Small intestine (tissue), 7 donors: ENCODE data around the gene HOXD11. TPM values are rescaled to one million over a fixed set of nuclear protein-coding genes. Genes with fewer than 3 reads are reported as not detected.

Experiments used
- DNase-seq, 2 donors: peaks; one replicate each; pipeline versions ENCODE4 v3.0.0 to v3.0.0-alpha.2; 2013
- FAIRE-seq: peaks from 2 replicates; lab custom pipeline; 2012; peaks lifted over from hg19 to GRCh38; lab: Jason Lieb, UNC
- H3K27ac ChIP-seq, 3 donors: one replicate each; pipeline ENCODE4 v1.5.1; 2013; ENCODE audit warnings: low read length in 2 of 3, mild to moderate bottlenecking in 2 of 3, control low read depth in 1 of 3, inconsistent platforms in 1 of 3, low read depth in 1 of 3, moderate library complexity in 1 of 3
- H3K27me3 ChIP-seq, 3 donors: one replicate each; pipeline ENCODE4 v1.6.1; 2013; ENCODE audit warnings: low read length in 3 of 3, inconsistent platforms in 1 of 3; ENCODE audit not compliant: control insufficient read depth in 3 of 3, insufficient read depth in 3 of 3
- H3K36me3 ChIP-seq, 3 donors: one replicate each; pipeline ENCODE4 v1.6.1; 2013; ENCODE audit warnings: low read length in 3 of 3, inconsistent platforms in 1 of 3, low read depth in 1 of 3, mild to moderate bottlenecking in 1 of 3, moderate library complexity in 1 of 3; ENCODE audit not compliant: control insufficient read depth in 3 of 3, insufficient read depth in 2 of 3
- H3K4me1 ChIP-seq, 3 donors: one replicate each; pipeline ENCODE4 v1.6.1; 2013; ENCODE audit warnings: low read length in 2 of 3, inconsistent platforms in 1 of 3, low read depth in 1 of 3, mild to moderate bottlenecking in 1 of 3, moderate library complexity in 1 of 3; ENCODE audit not compliant: control insufficient read depth in 3 of 3, insufficient read depth in 2 of 3
- H3K4me3 ChIP-seq, 3 donors: one replicate each; pipeline ENCODE4 v1.5.1; 2013; ENCODE audit warnings: low read length in 3 of 3, control low read depth in 1 of 3, inconsistent platforms in 1 of 3, low read depth in 1 of 3, mild to moderate bottlenecking in 1 of 3, moderate library complexity in 1 of 3
- H3K9me3 ChIP-seq, 2 donors: one replicate each; pipeline ENCODE4 v1.6.1; 2013; ENCODE audit warnings: low read depth in 1 of 2, low read length in 1 of 2; ENCODE audit not compliant: control insufficient read depth in 2 of 2, insufficient read depth in 1 of 2
- WGBS, 3 donors: extraction: QIAGEN DNeasy Blood & Tissue Kit; methylation state at CpG; one replicate each; pipeline ENCODE4 v1.1.7; 2013; 5-methylcytosine and 5-hydroxymethylcytosine counted together
- polyA plus RNA-seq, 4 donors: library from polyadenylated mRNA; stranded (reverse) in 3 of 4; unstranded in 1 of 4; fragments of 200-250 nt in 3 of 4; fragments of 120-200 nt in 1 of 4; gene quantifications; one replicate each; pipeline versions ENCODE4 v1.2.1 to v1.2.3, GENCODE V29; 2013
- donor health status: healthy with polysubstance abuse.
- donor health status: control.
- donor health status: control.
- donor health status: Bipolar disorder and iron deficiency.
- donor health status: healthy.

HOXD11 gene
- polyA plus RNA-seq, 4 donors = not detected

GRCh38 chr2:176105078-176105729 is 1.9 kb upstream of the HOXD11 start:
- DNase-seq (no peak), FAIRE-seq (no peak)
- Histone ChIP-seq H3K4me3 (peak overlapping the region in 1 of 3 donors; percentile 32), H3K4me1 (no peaks in the 10 kb centered on the region), H3K36me3 (no peaks in the 10 kb centered on the region), H3K27ac (peak overlapping the region in 1 of 3 donors; percentile 63), H3K27me3 (peaks cover 11 to 91% (median 72%) of the 10 kb centered on the region in 3 donors), H3K9me3 (peaks cover 0 to 6% of the 10 kb centered on the region in 2 donors)
- 6 to 11% (median 11%) methylated on average over 23 to 25 of the region's 25 CpGs for WGBS, 3 donors

GRCh38 chr2:176105730-176106580 is 1.1 kb upstream of the HOXD11 start:
- peaks cover 0 to 6% of the 10 kb centered on the region in 2 donors for H3K9me3 ChIP-seq
- H3K4me3 ChIP-seq = peak overlapping the region in 1 of 3 donors; percentile 32
- no peaks in the 10 kb centered on the region for H3K4me1 ChIP-seq
- WGBS, 3 donors = 6 to 17% (median 8%) methylated on average over 25 of the region's 25 CpGs
- DNase-seq = no peak
- peak overlapping the region in 1 of 3 donors; percentile 63 for H3K27ac ChIP-seq
- FAIRE-seq = no peak
- peaks cover 9 to 91% (median 65%) of the 10 kb centered on the region in 3 donors for H3K27me3 ChIP-seq
- H3K36me3 ChIP-seq = no peaks in the 10 kb centered on the region

- WGBS, 3 donors = 4 to 8% (median 7%) methylated on average over 23 to 59 of the region's 59 CpGs
- Histone ChIP-seq H3K9me3 (peaks cover 0 to 4% of the 10 kb centered on the region in 2 donors), H3K4me3 (peak overlapping the region in 2 of 3 donors; percentile 20 to 27), H3K4me1 (no peaks in the 10 kb centered on the region), H3K36me3 (no peaks in the 10 kb centered on the region), H3K27ac (no peak overlapping the region), H3K27me3 (peaks cover 16 to 91% (median 60%) of the 10 kb centered on the region in 3 donors)
- FAIRE-seq (no peak), DNase-seq (no peak)
Measured at GRCh38 chr2:176107731-176108181, 676 bp downstream of the HOXD11 start.

GRCh38 chr2:176109192-176109901 is 2.3 kb downstream of the HOXD11 start:
- Histone ChIP-seq H3K27ac (no peak overlapping the region), H3K27me3 (peaks cover 17 to 91% (median 59%) of the 10 kb centered on the region in 3 donors), H3K36me3 (no peaks in the 10 kb centered on the region), H3K9me3 (peaks cover 0 to 4% of the 10 kb centered on the region in 2 donors), H3K4me3 (peak overlapping the region in 1 of 3 donors; percentile 21), H3K4me1 (no peaks in the 10 kb centered on the region)
- 8 to 15% (median 14%) methylated on average over 26 of the region's 26 CpGs for WGBS, 3 donors
- FAIRE-seq (no peak), DNase-seq (no peak)

- DNase-seq (no peak), FAIRE-seq (no peak)
- Histone ChIP-seq H3K4me1 (no peaks in the 10 kb centered on the region), H3K27ac (no peak overlapping the region), H3K9me3 (peaks cover 0 to 1% of the 10 kb centered on the region in 2 donors), H3K27me3 (peaks cover 20 to 91% (median 57%) of the 10 kb centered on the region in 3 donors), H3K36me3 (no peaks in the 10 kb centered on the region), H3K4me3 (no peak overlapping the region)
- WGBS, 3 donors = 14 to 17% (median 17%) methylated on average over 4 of the region's 4 CpGs
Measured at GRCh38 chr2:176109946-176110345, 2.9 kb downstream of the HOXD11 start.

- H3K27ac ChIP-seq = no peak overlapping the region
- no peaks in the 10 kb centered on the region for H3K36me3 ChIP-seq
- no peaks in the 10 kb centered on the region for H3K4me1 ChIP-seq
- H3K27me3 ChIP-seq = peaks cover 20 to 90% (median 51%) of the 10 kb centered on the region in 3 donors
- no peak overlapping the region for H3K4me3 ChIP-seq
- DNase-seq (no peak), FAIRE-seq (no peak)
- WGBS, 3 donors = 19 to 24% (median 23%) methylated on average over 7 of the region's 7 CpGs
- H3K9me3 ChIP-seq = no peaks in the 10 kb centered on the region
Measured at GRCh38 chr2:176110415-176111308, 3.6 kb downstream of the HOXD11 start.

GRCh38 chr2:176111309-176111663 is 4.2 kb downstream of the HOXD11 start:
- Histone ChIP-seq H3K4me1 (no peaks in the 10 kb centered on the region), H3K27ac (no peak overlapping the region), H3K36me3 (no peaks in the 10 kb centered on the region), H3K27me3 (peaks cover 27 to 90% (median 53%) of the 10 kb centered on the region in 3 donors), H3K4me3 (no peak overlapping the region), H3K9me3 (no peaks in the 10 kb centered on the region)
- peak; percentile 28 to 67 for DNase-seq
- 2 to 4% (median 3%) methylated on average over 16 of the region's 16 CpGs for WGBS, 3 donors
- FAIRE-seq = no peak
